ENCODE results near the gene TXNRD2. TPM values are rescaled to one million over a fixed set of nuclear protein-coding genes. Genes with fewer than 3 reads are reported as not detected.

The TXNRD2 gene
- total RNA-seq, 1 experiment from 2014 or later = 22.9 TPM

DNA sequence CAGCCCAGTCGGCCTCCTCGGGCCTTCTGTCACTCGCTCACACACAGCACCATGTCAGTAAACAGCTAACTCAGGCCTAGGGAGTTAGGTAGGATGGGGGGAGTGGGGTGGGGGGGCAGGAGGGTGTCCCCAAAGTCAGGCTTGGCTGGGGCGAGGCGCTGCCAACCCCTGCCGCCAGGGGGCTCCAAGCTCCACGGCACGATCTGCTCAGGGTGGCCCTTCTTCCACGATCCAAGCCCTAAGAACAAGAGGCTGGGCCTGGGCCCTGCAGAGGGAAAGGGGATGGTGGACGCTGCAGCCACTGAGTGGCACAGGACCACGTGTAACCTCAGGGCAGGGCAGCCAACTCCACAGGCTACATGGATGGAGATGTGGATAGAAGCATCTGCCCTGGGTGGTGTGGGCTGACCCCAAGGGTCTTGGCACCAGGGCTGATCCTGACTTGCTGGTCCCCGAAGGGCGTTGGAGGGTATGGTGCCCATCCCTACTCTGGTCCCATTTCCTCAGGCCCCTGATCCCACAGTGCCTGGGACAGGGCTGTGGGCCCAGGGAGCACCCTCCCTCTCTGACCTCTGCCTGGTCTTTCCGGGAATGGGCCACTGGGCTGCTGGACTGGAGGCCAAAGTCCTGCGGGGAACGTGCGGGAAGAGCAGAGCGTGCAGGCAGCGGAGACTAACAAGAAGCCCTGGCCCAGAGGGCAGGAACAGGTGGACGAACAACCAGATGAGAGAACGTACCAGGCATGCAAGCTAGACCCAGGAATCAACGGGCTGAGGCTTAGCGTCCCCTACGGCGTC, 29.1 kb upstream of the TXNRD2 start:
- no peaks in the 10 kb centered on the region for H4K20me1 ChIP-seq (ENCODE audit: control insufficient read depth, insufficient read depth, insufficient read length)
- H3K27me3 ChIP-seq (ENCODE audit: insufficient read depth, low read length) = no peaks in the 10 kb centered on the region
- peaks cover 7 to 41% (median 39%) of the 10 kb centered on the region in 3 experiments for H3K36me3 Mint-ChIP-seq (ENCODE audit: insufficient read depth in 1 of 3, low read depth in 3 of 3)
- no peaks in the 10 kb centered on the region; a peak in 1 of 5 replicates for H3K9me3 Mint-ChIP-seq
- no peaks in the 10 kb centered on the region for H3K79me2 ChIP-seq (ENCODE audit: insufficient read depth, low read length)
- H3K79me1 ChIP-seq (ENCODE audit: insufficient read depth, low read depth, low read length, poor library complexity, severe bottlenecking) = no peaks in the 10 kb centered on the region
- H3K4me2 ChIP-seq (ENCODE audit: insufficient read depth, insufficient read length, low read length) = no peak overlapping the region
- no peaks in the 10 kb centered on the region; the same call in 1 of the 2 replicates for H3K4me1 ChIP-seq (ENCODE audit: insufficient read depth, low read length)
- no peaks in the 10 kb centered on the region for H3K27me3 Mint-ChIP-seq (ENCODE audit: low read depth)
- peak overlapping the region in 2 of 3 experiments; percentile 65 to 87; a peak in 3 of 7 replicates for H3K27ac Mint-ChIP-seq
- H2AK5ac ChIP-seq (ENCODE audit: insufficient read length, low read length) = no peak overlapping the region
- no peak overlapping the region for H2BK20ac ChIP-seq (ENCODE audit: low read depth, low read length, poor library complexity, severe bottlenecking)
- no peaks in the 10 kb centered on the region for H3K9me3 ChIP-seq (ENCODE audit: control insufficient read depth, low read depth, low read length)
- H3T11ph ChIP-seq (ENCODE audit: low read length) = no peak overlapping the region
- TF ChIP-seq, protein P1, sequence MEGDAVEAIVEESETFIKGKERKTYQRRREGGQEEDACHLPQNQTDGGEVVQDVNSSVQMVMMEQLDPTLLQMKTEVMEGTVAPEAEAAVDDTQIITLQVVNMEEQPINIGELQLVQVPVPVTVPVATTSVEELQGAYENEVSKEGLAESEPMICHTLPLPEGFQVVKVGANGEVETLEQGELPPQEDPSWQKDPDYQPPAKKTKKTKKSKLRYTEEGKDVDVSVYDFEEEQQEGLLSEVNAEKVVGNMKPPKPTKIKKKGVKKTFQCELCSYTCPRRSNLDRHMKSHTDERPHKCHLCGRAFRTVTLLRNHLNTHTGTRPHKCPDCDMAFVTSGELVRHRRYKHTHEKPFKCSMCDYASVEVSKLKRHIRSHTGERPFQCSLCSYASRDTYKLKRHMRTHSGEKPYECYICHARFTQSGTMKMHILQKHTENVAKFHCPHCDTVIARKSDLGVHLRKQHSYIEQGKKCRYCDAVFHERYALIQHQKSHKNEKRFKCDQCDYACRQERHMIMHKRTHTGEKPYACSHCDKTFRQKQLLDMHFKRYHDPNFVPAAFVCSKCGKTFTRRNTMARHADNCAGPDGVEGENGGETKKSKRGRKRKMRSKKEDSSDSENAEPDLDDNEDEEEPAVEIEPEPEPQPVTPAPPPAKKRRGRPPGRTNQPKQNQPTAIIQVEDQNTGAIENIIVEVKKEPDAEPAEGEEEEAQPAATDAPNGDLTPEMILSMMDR (conservative IDR thresholded peaks at IDR 0.05) = peak; percentile 99
- H4K8ac ChIP-seq (replicated peaks; ENCODE audit: insufficient read length, low read depth, low read length) = no peak overlapping the region
- H3K4me3 Mint-ChIP-seq = peak overlapping the region in 1 of 2 experiments; percentile 55; a peak in 1 of 5 replicates
- peak; percentile 71 for DNase-seq
- H3K4ac ChIP-seq (ENCODE audit: low read depth, low read length) = no peak overlapping the region
- no peak overlapping the region for H2BK5ac ChIP-seq (ENCODE audit: insufficient read length, low read length)
- H3K9ac ChIP-seq (ENCODE audit: extremely low read depth, insufficient read length, low read length) = no peak overlapping the region
- H3K18ac ChIP-seq (ENCODE audit: insufficient read length, low read depth, low read length) = no peak overlapping the region
- no peak overlapping the region for H2BK15ac ChIP-seq (ENCODE audit: low read depth, low read length)
- H2BK12ac ChIP-seq (ENCODE audit: insufficient read length, low read depth, low read length) = no peak overlapping the region
- no peaks in the 10 kb centered on the region for H3K23me2 ChIP-seq (ENCODE audit: insufficient read length, low read depth, low read length, poor library complexity, severe bottlenecking)
- H3K23ac ChIP-seq (ENCODE audit: insufficient read length, low read depth, low read length) = no peak overlapping the region
- H2AFZ ChIP-seq (ENCODE audit: low read length) = no peak overlapping the region
- H3K56ac ChIP-seq (ENCODE audit: insufficient read length, low read depth, low read length) = no peak overlapping the region
- H3K27ac ChIP-seq (ENCODE audit: insufficient read length, low read depth, low read length) = no peak overlapping the region
- H4K91ac ChIP-seq (ENCODE audit: insufficient read length, low read depth, low read length) = no peak overlapping the region
- no peak overlapping the region for H3K14ac ChIP-seq (ENCODE audit: insufficient read depth, low read length)
- no CpG with 5 or more reads among the region's 25 CpGs for WGBS (ENCODE audit: extremely low coverage, insufficient read length, low lambda C conversion rate)
- peaks cover 17 to 18% of the 10 kb centered on the region in 2 experiments for H3K4me1 Mint-ChIP-seq
- no peak overlapping the region for H2BK120ac ChIP-seq (ENCODE audit: low read depth, low read length, poor library complexity, severe bottlenecking)
- H4K5ac ChIP-seq (ENCODE audit: insufficient read length, low read depth, low read length) = no peak overlapping the region
